ENCODE results near the gene NDUFV1.

The NDUFV1 gene

DNA sequence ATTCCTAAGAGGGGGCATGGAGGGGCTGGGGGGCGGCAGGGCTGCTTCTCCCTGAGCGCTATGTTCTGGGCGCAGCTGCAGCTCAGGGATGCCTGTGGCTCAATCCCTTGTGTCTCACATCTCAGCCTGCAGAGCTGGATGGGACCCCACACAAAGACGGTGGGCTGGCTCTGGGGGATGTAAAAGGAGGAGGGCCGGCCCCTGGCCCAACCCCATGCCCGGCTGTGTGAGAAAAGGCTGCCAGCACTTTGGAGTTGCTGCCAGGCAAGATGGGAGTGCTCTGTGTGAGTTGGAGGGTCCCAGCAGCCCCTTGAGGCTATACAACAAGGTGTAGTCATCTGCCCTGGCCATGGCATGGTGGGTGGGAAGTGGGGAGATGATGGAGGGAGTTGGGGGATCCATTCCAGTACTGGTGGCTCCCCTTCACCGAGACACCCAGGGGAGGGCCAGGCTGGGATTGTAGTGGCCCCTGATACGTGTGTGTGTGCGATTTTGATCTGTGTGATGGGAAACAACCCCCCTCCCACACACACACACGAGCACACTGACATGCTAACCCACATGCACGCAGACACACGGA, 34.1 kb downstream of the NDUFV1 start:
- DNase-seq (ENCODE audit: low spot score) = no peak

GRCh38 chr11:67641338-67642172, 34.8 kb downstream of the NDUFV1 start:
- DNase-seq (ENCODE audit: low spot score) = no peak

- no peak for DNase-seq (ENCODE audit: low spot score)
Measured at GRCh38 chr11:67642173-67643120, 35.7 kb downstream of the NDUFV1 start.

DNA sequence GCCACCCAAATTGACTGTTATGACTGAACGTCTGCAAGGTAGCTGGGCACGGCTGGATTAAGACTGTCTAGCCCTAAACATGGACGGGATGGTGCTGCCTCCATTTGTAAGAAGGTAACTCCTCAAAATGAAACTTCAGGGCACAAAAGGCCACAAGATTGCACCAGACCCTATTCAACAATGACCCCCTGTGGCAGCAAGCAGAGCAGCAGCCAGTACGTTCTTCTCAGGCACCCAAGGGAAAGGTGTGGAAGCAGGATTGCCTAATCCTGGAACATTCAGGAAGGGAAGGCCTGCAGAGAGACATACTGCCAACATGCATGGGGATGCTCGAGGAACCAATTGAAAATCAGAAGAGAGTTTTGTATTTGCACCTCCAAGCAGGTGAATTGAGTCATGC, 37.3 kb downstream of the NDUFV1 start:
- peak; percentile 16 for DNase-seq (ENCODE audit: low spot score)

- DNase-seq (ENCODE audit: low spot score) = no peak
Measured at GRCh38 chr11:67644472-67645418, 38.0 kb downstream of the NDUFV1 start.

DNA sequence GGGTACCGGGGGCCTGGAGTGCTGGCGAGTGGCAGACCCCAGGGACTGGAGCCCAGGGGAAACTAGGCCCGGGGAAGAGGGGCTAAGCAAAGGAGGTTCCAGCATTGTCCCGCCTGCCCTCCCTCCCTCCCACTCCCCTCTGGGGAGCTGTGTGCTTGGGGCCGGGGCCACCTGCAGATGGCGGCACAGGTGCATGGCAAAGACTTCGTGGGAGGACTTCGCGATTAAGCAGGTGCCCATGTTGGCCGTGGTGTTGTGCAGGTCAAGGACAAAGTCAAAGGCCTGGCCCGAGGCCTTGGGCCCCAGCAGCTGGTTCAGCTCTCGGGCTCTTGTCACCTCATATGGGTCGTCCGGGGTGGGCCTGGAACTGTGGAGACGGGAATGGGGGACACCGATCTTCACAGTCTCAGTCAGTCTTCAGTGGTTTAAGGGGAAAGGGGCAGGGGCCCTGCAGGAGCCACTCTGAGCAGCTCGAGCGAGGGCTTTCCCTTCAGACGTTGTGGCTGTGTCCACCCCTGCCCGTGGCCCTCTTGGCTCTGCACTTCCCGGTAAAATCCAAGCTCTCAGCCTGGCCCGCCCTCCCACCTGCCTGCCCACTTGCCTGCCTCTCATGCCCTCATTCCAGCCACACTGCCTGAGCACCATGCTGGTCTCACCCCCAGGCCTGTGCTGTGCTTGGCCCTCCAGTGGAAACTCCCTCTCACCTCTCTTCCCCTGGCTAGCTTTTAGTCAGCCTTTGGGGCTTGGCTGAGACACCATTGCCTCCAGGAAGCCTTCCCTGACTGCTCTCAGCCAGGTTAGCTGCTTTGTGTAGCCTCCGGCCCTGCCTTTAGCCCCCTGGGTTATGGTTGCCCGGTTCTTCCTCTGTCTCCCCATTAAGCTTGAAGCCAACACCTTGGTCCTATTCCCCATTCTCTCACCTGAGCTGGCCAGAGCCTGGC, 39.1 kb downstream of the NDUFV1 start:
- DNase-seq (ENCODE audit: low spot score) = no peak

DNA sequence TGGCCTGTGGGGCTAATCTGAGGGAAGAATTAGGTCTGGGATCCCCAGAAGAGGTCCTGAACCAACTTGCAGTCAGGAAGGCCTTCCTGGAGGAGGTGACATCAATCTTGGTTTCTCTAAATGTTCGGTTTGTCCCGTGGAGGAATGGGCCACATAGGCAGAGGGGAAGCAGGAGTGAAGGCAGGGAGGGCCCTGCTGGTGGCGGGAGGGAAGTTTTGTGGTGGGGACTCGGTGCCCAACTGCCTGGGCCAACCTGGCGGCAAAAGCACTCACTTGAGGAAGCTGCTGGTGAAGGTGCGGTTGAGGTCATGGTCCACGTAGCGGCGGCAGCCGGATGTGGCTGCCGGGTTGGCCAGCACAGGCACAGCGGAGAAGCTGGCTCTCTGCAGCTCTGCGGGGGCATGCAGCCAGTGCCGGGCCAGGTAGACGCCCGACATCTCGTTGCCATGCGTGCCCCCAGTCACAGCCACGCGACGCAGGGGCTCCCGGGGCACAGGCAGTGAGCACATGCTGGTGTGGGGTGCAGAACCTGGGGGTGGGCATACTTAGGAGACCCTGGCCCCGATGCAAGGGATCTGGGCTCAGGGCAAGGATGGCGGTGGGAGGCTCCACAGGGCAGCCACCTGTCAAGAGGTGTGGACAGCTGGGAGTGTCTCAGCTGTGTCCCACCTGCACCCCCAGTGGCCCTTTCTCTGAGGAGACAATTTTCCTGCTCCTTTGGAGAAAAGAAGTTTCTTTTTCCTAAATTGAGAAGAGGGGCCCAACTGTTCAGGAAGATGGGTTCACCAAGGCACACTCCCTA, 40.0 kb downstream of the NDUFV1 start:
- no peak for DNase-seq (ENCODE audit: low spot score)

DNA sequence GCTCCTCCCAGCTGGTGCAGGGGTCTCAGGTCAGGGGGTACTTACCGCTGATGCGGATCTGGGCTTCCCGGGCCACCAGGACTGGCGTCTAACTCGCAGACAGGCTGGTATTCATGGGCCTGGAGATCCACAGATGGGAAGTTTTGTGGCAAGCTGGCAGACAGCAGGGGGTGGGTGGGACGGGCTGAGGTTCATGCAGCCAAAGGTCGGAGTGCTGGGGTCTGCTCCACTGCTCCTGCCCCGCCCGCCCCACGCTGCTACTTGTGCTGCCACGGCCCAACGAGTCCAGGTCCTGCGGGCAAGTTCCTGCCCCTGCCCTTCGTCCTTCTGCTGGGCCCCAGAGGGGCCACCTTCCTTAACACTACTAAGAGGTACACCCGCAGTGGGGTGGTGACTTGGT, 40.7 kb downstream of the NDUFV1 start:
- no peak for DNase-seq (ENCODE audit: low spot score)

DNA sequence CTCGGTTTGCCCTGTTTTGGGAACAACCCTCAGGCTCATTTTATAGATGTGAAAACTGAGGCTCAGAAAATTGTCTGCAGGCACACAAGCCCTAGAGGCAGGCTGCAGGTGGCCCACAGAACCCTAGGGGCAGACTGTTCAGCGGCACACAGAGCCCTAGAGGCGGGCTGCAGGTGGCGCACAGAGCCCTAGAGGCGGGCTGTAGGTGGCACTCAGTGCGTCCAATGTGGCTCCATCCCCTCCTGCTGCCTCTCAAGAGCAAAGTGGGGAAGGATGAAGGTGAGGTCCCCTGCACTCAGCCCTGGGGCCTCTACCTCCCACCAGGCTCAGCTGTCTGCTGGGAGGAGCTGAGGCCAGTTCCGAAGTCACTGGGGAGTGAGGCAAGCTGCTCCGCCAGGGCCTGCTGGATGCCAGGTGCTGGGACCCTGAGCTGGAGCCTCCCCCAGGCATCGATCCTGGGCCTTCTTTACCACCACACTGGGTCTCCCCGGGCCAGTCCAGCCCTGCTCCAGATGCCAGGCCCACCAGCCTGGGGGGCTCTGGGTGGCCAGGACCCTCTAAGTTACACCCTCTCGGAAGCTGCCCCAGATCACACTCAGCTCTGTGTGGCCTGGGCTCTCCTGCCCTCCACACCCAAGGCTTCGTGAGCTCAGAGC, 41.5 kb downstream of the NDUFV1 start:
- no peak for DNase-seq (ENCODE audit: low spot score)

DNA sequence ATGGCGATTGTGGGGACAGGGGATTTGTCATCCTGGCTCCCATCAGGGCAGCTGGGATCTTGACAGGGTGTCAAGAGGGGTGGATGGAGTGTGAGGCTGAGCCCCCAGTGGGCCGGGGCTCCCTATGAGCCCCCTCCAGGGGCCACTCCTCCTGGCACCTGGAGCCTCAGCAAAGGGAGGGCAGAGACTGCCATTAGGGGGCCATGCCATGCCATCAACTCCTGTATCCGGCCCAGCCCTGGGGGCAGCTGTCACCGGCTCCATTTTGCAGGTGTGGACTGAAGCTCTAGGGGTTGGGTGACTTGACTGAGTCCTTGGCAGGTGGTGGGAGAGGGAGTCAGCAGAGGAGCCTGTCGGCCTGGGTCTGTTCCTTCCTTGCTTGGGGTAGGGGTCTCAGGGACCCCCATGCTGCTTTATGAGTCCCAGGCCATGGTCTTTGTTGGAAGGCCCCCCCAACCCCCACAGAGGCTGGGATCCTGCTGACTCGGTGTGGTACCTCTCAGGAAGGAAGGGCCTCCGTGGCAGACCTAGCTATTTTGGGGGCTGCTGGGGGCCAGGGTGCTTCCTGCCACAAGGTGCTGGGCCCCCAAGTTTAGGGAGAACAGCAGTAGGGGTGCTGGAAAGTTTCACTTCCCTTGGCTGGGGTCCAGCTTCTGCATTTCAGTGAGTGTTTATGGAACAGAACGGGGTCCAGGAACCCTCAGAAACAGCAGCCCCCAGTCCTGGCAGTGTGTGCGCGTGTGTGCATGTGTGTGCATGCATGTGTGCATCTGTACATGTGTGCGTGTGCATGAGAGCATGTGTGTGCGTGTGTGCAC, 42.3 kb downstream of the NDUFV1 start:
- no peak for DNase-seq (ENCODE audit: low spot score)

DNA sequence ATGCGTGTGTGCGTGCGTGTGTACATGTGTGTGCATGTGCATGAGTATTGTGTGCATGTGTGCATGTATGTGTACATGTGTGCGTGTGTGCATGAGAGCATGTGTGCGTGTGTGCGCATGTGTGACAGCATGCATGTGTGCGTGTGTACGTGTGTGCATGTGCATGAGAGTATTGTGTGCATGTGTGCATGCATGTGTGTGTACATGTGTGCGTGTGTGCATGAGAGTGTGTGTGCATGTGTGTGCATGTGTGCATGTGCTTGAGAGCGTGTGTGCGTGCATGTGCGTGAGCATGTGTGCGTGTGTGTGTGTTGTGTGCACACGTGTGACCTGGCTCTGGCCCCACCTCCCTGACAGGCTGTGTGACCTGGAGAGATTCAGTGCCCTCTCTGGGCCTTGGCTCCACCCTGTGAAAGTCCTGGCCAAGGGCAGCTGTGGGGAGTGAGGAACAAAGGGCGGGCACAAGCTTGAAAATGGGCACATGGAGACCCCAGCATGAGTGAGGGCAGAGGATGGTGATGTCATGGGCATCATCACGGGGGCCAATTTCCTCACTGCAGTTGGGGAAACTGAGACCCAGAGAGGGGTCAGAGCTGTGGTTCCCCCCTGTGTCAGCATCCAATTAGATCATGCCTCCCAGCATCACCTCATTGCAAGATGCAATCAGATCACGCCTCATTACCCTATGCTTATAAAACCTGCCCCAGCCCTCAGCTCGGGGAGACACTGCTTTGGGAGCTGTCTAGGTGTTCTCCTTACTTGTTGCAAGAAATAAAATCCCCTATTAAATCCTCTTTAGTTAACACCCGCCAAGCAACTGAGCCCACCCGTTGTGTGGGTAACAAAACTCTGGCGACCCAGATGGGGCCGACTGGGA, 43.1 kb downstream of the NDUFV1 start:
- DNase-seq (ENCODE audit: low spot score) = no peak

DNA sequence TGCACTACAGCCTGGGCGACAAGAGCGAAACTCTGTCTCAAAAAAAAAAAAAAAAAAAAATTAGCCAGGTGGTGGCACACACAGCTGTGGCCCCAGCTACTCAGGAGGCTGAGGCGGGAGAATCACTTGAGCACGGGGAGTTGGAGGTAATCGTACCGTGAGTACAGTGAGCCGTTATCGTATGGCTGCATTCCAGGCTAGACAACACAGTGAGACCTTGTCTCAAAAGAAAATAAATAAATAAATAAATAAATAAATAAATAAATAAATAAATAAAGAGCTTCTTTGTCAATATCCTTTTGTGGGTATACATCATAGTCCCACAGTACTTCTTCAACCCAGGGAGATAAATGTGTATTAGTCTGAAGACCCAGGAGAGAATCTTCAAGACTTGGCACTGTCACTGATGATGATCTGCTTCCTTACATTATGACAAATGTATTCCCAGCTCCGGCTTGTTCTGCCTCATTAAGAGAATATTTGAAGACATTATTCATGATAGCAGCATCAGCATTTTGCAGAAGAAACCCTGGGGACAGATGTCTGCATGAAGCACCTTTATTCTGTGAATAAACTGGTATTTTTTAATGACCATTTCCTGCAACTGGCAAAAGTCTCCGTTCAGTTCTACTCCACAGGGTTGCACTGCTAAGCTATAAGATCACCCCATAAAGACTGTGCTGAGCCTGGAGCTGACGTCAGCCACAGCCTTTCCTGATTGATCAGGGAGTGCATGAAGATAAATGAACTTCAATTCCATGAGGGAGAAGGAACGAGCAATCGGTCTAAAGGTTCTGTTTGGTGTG, 45.4 kb downstream of the NDUFV1 start:
- DNase-seq (ENCODE audit: low spot score) = no peak

- no peak for DNase-seq (ENCODE audit: low spot score)
Measured at GRCh38 chr11:67652965-67653845, 46.5 kb downstream of the NDUFV1 start.

DNA sequence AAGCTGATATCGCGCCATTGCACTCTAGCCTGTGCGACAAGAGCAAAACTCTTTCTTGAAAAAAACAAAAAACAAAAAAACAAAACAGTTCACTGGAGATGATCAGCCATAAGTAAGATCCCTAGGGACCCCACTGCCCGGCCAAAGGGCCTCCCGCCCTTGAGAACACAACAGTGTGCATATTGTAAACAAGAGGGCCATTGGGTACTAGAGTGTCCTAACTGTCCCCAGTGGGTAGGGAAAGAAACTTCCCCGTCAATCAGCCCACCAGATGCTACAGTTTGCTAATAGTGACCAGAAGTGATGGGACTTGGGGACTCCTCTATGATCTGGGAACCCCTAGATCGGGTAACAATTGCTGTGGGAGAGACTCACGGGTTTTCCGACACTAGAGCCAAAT, 47.5 kb downstream of the NDUFV1 start:
- DNase-seq (ENCODE audit: low spot score) = no peak

- DNase-seq (ENCODE audit: low spot score) = no peak
Measured at GRCh38 chr11:67656278-67656922, 49.7 kb downstream of the NDUFV1 start.
